GM19043 (cell line): ENCODE data around the gene ERO1A.

Source experiments
- ATAC-seq: cut with Tn5 transposase; IDR thresholded peaks from one replicate; pipeline ENCODE4 v1.9.1; 2021; ENCODE audit warnings: low read depth; ENCODE audit not compliant: unreplicated experiment

ERO1A gene

DNA sequence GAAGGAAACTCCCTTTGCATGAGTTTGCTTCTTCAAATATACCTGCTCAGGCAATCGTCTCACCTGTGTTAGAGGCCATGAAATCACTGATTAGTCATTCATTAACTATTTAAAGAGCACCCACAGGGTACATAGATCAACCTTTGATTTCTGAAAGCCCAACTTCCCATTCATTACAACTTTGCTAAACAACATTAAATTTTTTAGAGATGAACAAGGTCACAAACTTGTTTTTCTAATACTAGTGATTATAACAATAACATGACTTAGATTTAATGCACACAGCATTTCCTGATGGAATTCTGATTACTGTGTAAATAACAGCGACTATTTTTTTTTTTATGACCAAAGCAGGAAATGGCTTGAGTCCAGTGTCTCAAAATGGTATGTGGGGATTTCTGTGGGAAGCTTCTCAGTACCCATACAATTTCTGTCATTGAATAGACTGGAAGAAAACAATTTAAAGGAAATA is 5.4 kb upstream of the ERO1A start:
- ATAC-seq, result no peak

- ATAC-seq, result peak; percentile 45
Measured at GRCh38 chr14:52694761-52695480, 437 bp downstream of the ERO1A start.

DNA sequence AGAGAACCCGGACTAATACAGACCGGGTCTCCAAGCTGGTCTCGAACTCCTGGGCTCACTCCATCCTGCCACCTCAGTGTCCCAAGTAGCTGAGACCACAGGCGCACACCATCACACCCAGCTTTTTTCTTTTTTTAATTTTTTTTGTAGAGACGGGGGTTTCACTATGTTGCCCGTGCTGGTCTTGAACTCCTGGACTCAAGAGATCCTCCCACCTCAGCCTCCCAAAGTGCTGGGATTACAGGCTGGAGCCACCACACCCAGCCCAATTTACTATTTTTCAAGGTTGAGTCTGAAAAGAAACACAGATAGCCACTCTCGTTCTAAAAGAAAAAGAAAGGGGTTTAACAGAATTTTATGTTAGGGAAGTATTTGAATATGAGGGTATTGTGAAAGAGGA is 1.8 kb downstream of the ERO1A start:
- no peak for ATAC-seq

GRCh38 chr14:52693036-52693435 is 2.3 kb downstream of the ERO1A start:
- ATAC-seq, result no peak

DNA sequence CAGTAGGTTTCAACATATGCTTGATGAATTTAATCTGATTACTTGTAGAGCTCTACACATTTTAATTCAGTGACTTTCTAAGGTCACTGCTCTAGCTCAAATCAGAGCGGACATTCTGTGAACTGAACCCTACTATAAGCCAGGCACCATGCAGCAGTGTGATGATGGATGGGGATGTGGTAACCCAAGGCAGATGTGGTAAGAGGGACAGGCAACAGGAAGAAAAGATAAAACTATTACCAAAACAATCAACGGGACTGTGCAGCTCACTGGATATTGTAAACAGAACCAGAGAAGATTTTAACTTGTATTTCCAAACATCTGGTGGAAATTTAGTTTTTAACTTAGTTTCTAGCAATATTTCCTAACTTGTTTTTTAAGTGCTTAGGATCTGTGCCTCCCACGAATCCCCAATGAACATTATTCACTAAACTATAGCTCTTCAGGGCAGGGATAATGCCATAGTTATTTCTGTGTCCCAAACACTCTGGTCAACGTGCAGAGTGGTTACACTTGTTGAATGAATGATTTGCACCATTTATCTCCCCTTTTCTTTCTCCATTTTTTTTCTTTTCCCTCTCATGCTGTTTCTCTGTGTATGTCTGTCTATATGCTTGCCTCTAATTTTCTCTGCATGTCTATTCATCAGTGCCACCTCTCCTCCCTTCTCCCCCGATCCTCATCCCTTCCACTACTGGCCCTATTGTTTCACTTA is 3.0 kb downstream of the ERO1A start:
- no peak for ATAC-seq

- no peak for ATAC-seq
Measured at GRCh38 chr14:52690983-52691760, 4.2 kb downstream of the ERO1A start.

DNA sequence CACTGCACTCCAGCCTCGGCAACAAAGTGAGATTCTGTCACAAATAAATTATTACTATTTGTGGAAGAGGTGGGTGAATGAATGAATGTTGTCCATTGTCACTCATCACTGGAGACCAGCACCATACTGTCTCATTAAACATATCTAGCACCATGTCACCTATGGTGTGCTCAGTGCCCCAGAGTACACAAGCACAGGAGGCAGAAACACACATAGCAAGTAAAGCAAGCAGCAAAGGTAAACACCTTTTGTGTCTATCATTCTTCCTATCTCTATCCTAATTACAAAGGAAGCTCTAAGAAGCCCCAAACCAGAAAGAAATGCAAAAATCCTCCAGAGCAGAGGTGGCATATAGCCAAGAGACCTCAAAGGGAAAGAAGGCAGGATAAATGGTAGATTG is 9.2 kb downstream of the ERO1A start:
- ATAC-seq, result no peak

GRCh38 chr14:52683985-52684520 is 11.3 kb downstream of the ERO1A start:
- ATAC-seq, result no peak

DNA sequence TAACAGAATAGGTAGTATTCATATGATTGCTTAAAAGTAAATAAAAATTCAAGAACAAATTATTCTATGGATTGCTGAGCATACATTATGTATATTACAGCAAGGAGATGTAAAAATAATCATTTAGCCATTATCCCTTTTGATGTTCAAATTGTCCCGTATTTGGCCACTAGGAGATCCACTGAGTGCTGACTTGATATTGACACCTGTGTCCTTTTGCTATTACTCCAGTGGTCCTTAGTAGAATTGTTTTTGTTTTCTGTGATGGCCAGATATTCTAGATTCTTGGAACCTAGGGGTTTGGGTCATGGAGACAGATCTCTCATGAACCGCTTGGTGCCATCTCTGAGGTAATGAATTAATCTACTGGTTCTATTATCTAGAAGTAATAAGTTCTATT is 16.8 kb downstream of the ERO1A start:
- no peak for ATAC-seq

DNA sequence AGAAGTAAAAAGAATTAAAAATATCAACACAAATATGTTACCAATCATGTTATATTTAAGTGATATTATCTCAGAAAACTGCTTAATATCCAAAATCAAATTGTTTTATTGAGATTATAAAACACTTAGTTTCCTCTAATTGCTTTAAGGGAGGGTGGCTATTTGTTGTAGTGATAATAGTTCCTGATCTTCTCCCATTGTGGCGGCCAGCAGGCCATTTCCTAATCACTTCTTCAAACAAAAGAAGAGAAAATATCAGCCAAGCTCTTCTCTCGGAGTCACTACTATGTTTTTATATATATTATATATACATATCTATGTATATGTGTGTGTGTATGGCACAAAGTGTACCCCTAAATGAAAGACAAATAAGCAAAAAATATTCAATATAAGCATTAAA is 31.5 kb downstream of the ERO1A start:
- no peak for ATAC-seq

GRCh38 chr14:52661314-52661713 is 34.0 kb downstream of the ERO1A start:
- no peak for ATAC-seq

GRCh38 chr14:52660832-52661231 is 34.5 kb downstream of the ERO1A start:
- ATAC-seq, result no peak

DNA sequence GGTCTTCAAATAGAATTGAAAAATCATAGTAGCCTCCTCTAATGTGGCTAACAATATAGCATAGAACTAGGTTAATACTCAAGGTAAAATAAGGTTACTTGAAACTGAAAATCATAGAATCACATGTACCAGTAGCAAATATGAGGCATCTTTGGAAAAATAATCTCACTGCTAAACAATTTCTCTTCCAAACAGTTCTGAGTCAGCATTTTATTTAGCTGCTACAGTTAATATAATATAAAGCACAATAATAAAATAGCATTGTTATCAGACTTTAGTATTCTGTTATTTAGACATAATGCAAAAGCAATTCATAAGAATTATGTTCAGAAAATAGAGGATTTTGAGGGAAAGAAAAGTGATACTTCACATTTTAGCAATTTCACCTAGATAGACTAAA is 35.0 kb downstream of the ERO1A start:
- no peak for ATAC-seq

- ATAC-seq, result no peak
Measured at GRCh38 chr14:52656905-52657304, 38.5 kb downstream of the ERO1A start.

- no peak for ATAC-seq
Measured at GRCh38 chr14:52650774-52651173, 44.6 kb downstream of the ERO1A start.

GRCh38 chr14:52649511-52649910 is 45.8 kb downstream of the ERO1A start:
- no peak for ATAC-seq

DNA sequence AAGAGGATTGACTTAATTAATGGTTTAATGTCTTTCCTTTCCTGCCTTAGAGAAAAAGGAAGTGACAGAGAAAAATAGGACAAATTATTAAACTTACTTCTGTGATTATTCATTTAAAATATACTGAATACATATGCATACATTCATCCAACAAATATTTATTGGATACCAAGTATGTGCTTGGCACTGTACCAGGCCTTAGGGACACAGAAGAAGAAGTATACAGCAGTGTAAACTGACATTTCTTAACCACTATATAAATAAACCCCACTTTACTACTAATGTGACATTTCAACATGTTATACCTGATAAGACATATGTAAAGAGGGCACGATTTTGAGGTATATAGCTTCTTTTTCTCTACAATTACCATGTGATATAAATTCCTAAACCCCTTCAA is 53.6 kb downstream of the ERO1A start:
- no peak for ATAC-seq

GRCh38 chr14:52640137-52640536 is 55.2 kb downstream of the ERO1A start:
- ATAC-seq, result no peak

GRCh38 chr14:52619687-52620086 is 75.7 kb downstream of the ERO1A start:
- no peak for ATAC-seq

- no peak for ATAC-seq
Measured at GRCh38 chr14:52618602-52619001, 76.8 kb downstream of the ERO1A start.

GRCh38 chr14:52610187-52610586 is 85.2 kb downstream of the ERO1A start:
- ATAC-seq, result no peak
